HG02840 (cell line): ENCODE data around the gene MRI1.

ENCODE experiments used
- ATAC-seq: cut with Tn5 transposase; IDR thresholded peaks from one replicate; pipeline ENCODE4 v1.9.1; 2021; ENCODE audit warnings: mild to moderate bottlenecking, moderate library complexity, moderate number of reproducible peaks; ENCODE audit not compliant: unreplicated experiment, low FRiP score

MRI1 gene

DNA sequence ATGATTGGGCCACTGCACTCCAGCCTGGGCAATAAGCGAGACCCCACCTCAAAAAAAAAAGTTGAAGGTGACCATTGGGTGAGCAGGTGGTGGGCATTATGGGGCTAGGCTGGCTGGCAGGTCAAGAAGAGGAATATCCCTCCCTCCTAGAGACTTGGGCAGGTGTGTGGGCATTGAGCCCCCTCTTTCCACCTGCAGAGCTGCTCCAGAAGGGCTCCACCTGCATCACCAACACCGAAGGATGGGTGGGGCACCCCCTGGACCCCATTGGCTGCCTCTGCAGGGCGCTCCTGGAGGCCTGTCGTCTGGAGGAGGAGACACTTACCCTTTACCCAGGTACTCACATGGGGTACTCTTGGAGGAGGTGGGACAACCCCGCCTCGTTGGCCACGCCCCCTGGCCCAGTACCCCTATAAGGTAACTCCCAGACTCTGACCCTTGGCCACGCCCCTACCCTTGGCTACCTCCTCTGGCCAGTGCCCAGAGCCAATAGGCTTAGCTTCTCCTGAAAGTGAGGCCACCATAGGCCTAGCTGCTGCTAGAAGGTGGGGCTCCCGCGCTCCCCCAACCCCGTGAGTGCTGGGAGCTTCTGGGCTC lies 52.8 kb downstream of the MRI1 start:
- ATAC-seq, result no peak

DNA sequence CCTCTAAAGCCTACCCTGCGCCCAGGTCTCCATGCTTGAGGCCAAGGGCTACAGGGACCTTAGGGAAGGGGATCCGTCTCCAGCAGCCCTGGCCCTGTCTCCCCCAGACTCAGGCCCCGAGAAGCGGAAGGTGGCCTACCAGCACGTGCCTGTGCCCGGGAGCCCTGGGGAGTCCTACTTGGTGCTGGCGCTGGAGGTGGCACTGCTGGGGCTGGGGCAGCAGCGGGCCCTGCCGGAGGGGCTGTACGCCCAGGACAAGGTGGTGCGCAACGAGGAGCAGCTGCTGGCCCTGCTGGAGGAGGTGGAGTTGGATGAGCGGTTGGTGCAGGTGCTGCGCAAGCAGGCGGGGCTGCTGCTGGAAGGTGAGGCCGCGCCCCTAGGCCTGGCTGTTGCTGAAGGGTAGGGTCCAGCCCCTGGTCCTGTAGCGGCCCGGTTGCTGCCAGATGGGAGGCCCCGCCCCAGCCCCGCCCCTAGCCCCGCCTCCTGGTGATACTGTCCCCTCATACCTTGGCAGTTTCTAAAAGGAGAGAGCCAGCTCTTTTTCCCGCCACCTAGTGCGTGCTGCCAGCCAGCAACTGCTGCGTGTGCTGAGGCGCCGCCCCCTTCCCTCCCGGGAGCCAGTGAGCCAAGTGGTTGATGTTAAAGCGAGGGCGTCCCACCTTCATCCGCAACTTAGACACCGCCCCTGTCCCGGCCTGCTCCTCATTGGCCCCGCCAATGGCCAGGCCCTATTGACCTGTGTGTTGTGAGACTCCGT lies 53.5 kb downstream of the MRI1 start:
- no peak for ATAC-seq

DNA sequence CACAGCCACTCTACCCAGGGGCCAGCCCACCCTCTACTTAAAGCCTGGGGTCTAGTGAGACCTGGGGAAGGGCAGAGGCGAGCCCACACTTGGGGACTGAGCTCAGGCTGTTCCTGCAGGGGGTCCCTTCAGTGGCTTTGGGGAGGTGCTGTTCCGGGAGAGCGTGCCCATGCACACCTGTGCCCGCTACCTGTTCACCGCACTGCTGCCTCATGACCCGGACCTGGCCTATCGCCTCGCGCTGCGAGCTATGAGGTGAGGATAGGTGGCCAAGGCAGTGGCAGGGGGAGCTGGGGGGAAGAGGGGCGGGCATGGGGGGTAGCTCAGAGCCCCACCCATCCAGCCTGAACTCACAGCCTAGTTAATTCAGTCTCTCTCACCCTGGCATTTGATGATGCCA lies 54.9 kb downstream of the MRI1 start:
- ATAC-seq, result no peak

DNA sequence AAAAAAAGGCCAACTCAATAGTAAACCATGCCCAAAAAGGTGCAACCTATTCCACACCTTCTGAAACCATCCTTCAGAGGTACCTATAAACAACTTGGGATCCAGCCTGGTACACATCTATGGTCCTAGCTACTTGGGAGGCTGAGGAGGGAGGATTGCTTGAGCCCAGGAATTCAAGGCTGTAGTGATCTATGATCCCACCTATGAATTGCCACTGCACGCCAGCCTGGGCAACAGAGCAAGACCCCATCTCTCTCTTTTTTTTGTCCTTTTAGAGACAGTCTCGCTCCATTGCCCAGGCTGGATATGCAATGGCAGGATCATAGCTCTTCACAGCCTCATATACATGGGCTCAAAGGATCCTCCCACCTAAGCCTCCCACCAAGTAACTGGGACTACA lies 57.0 kb downstream of the MRI1 start:
- no peak for ATAC-seq

DNA sequence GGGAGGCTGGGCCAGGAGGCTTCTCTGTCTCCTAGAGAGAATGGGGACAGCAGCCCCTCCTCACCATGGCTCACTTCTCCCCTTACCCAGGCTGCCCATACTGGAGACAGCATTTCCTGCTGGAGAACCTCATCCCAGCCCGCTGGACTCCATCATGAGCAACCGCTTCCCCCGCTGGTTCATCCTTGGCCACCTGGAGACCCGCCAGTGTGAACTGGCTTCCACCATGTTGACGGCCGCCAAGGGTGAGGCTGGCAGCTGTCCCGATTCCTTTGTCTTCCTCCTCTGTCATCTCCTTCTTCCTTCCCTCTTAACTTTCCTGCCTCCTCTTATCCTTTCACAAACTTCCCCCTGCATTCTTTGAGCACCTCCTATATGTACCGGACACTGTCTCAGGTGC lies 58.9 kb downstream of the MRI1 start:
- ATAC-seq, result no peak
